Fibroblast of the conjunctiva (primary cell): ENCODE measurements around the gene NELFCD.
"Not testable (repeated sequence)": the region's sequence is repeated elsewhere in the genome, so short reads cannot be mapped to it uniquely, and the experiment has no call there.

Experiments
- DNase-seq: peaks from one replicate; pipeline ENCODE4 v3.0.0-alpha.2; 2010; ENCODE audit warnings: low read depth

NELFCD gene, protein sequence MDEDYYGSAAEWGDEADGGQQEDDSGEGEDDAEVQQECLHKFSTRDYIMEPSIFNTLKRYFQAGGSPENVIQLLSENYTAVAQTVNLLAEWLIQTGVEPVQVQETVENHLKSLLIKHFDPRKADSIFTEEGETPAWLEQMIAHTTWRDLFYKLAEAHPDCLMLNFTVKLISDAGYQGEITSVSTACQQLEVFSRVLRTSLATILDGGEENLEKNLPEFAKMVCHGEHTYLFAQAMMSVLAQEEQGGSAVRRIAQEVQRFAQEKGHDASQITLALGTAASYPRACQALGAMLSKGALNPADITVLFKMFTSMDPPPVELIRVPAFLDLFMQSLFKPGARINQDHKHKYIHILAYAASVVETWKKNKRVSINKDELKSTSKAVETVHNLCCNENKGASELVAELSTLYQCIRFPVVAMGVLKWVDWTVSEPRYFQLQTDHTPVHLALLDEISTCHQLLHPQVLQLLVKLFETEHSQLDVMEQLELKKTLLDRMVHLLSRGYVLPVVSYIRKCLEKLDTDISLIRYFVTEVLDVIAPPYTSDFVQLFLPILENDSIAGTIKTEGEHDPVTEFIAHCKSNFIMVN

DNA sequence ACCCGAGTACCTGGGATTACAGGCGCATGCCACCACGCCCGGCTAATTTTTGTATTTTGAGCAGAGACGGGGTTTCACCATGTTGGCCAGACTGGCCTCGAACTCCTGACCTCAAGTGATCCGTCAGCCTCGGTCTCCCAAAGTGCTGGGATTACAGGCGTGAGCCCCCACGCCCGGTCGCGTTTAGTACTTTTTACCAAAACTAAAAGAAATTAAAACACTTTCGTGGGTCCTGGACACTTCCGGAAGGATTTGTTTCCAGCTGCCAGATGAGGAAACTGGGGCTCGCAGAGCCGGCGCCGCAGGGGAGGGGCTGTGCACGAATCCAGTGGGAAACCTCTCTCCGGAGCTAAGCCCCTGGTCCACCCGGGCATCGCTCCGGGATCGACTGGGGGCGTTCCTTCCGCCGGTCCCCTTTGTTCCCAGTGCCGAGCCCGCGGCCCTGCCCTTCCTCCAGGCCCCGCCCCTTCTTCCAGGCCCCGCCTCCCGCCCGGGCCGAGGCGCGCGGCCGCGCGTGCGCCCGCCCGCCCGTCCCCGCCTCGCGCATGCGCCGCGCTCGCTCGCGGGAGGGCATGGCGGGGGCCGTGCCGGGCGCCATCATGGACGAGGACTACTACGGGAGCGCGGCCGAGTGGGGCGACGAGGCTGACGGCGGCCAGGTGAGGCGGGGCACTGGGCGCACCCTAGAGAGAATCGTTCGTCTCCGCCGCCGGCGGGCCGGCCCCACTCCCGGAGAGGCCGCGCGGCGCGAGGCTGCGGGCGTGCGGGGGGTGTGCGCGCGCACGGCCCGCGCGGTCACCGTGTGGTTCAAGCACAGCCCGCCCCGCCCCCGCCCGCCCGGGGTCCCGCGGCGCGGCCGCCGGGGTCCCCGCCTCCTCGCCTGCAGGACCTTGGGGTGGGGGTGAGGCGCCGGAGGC is at the start of gene NELFCD:
Gene NELFCD, plus strand, starts transcription at position 546 of the 917 bp plus-strand sequence. Its CDS starts 54 bp downstream, at position 600.
- DNase-seq = peak; percentile 70

DNA sequence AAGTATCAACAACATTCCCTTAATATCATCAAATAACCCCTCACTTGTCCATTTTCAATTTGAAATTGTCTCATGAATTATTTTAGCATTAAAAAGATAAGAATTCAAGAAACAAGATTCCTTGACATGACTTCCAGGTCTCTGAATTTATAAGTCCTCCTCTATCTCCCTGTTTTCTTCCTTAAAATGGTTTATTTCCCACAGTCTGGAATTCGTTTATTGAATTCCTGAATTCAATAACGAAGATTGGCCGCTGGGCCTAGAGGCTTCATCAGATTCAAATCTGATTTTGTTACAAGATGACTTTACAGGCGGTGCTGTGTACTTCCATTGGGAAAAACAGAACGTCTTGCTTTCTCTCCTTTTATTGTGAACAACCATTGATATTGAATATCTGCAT is 48.9 kb upstream of the NELFCD start:
- DNase-seq = no peak

GRCh38 chr20:58938078-58938477 is 43.0 kb upstream of the NELFCD start:
- no peak for DNase-seq

- DNase-seq = no peak
Measured at GRCh38 chr20:58938541-58938940, 42.5 kb upstream of the NELFCD start.

DNA sequence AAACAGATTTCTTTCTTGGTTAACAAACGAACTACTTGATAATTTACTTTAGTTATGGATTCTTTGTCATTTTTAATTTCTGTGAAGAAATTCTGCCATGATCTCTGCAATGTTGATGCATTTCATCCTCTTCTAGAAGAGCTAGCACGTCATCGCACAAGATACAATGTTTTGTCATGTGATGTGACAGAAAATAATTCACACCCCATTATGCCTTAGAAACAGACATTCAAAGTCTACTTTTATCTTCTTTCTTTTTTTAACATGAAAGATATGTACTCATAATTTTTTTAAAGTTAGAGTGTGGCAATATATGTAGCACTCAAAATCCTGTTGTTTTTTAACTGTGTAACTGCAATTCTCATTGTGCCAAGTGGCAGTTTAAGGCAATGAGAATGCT is 39.6 kb upstream of the NELFCD start:
- no peak for DNase-seq

GRCh38 chr20:58942549-58942948 is 38.5 kb upstream of the NELFCD start:
- DNase-seq = no peak

DNA sequence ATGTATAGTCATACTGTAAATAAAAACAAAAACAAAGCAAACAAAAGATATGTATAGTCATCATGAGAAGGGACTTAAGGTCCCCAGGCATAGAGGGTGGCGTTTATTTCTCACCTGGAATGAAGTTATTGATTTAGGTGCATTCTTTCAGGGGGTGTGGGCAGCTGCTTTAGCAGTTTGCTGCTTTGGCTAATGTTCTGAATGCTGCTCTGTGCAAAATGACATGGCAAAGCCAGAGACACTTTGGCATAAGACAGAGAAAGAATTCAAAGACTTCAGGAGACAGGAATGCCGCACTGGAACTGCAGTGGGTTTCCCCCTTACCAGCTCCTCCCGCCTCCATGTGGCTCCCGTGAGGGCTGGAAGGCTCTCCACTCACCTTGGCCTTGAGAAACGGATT is 36.4 kb upstream of the NELFCD start:
- DNase-seq = no peak

DNA sequence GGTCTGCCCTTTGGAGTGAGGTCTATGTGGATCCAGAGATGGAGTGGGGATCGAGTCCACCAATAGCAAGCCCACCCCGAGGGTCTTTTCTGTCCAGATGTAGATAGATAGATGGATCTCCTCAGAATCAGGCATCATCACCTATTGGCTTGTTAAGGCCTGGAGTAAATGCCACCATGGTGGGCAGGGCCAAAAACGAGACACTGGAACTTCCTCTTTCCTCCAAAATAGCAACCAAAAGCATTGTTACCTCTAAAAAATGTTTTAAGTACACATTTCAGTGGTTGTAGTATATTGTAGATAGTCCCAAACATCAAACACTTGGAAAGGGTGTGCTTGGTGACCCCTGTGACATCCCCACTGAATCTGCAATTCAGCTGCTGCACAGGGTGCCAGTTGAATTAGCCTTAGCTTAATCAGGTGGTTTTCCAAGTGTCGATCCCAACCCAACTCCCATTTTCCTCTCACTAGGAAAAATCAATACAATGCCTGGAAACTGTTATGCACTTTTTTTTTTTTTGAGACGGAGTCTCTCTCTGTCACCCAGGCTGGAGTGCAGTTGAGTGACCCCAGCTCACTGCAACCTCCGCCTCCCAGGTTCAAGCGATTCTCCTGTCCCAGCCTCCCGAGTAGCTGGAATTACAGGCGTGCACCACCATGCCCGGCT is 35.0 kb upstream of the NELFCD start:
- no peak for DNase-seq

- DNase-seq = not testable (repeated sequence)
Measured at GRCh38 chr20:58947797-58948388, 33.2 kb upstream of the NELFCD start.

DNA sequence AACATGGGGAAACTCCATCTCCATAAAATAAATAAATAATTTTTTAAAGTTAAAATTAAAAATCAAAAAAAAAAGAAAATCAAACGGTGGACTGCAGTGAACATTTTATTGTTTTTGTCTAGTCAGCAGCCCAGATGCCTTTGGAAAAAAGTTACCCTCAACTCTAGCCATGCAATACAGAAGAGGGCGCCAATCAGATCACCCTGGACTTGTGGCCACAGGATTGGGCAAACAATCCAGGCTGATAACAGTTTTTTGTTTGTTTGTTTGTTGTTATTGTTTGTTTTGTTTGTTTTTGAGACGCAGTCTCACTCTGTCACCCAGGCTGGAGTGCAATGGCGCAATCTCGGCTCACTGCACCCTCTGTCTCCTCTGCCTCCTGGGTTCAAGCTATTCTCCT is 30.5 kb upstream of the NELFCD start:
- no peak for DNase-seq

- DNase-seq = no peak
Measured at GRCh38 chr20:58953050-58953449, 28.0 kb upstream of the NELFCD start.

DNA sequence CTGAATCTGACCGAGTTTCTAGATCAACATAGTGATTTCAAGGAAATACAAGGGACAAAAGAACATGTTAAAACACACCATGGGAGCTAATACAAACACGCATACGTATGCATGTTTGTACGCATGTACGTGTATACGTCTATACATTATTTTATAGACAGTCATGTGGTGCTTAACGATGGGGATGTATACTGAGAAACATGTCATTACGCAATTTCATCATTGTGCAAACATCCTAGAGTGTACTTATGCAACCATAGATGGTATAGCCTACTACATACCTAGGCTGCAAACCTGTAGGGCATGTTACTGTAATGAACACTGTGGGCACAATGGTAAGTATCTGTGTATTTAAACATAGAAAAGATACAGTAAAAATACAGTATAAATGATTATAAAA is 25.0 kb upstream of the NELFCD start:
- DNase-seq = no peak

GRCh38 chr20:58959652-58960051 is 21.4 kb upstream of the NELFCD start:
- no peak for DNase-seq

DNA sequence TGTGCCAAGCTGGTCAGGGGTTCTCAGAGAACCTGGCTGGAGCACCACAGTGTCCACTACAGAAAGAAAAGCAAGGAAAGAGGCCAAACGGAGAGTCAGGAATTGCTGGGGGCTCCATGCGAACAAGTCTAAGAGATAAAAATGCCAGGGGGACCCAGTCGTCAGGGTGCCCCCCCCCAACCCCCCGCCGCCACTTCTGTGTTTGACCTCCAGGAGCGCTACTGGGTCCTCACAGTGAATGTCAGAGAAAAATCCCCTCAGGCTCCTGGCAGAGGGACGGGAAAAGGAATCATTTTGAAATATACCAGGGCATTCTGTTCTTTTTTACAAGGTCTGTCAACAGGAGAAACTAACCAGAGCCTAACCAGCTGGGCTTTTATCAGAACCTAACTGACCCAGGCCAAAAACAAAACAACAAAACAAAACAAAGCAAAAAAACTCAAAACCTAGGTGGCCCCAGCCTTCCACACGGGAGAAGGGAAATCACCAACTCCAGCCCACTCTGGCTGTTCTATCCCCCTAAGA is 17.9 kb upstream of the NELFCD start:
- DNase-seq = no peak

DNA sequence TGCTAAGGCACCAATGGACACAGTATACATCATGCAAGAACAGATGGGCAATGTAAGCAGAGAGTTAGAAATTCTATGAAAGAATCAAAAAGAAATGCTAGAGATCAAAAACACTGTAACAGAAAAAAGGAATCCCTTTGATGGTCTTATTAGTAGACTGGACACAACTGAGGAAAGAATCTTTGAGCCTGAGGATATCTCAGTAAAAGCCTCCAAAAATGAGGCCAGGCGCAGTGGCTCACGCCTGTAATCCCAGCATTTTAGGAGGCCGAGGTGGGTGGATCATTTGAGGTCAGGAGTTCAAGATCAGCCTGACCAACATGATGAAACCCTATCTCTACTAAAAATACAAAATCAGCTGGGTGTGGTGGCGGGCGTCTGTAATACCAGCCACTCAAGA is 17.1 kb upstream of the NELFCD start:
- DNase-seq = not testable (repeated sequence)

GRCh38 chr20:58965270-58966064 is 15.6 kb upstream of the NELFCD start:
- DNase-seq = no peak

DNA sequence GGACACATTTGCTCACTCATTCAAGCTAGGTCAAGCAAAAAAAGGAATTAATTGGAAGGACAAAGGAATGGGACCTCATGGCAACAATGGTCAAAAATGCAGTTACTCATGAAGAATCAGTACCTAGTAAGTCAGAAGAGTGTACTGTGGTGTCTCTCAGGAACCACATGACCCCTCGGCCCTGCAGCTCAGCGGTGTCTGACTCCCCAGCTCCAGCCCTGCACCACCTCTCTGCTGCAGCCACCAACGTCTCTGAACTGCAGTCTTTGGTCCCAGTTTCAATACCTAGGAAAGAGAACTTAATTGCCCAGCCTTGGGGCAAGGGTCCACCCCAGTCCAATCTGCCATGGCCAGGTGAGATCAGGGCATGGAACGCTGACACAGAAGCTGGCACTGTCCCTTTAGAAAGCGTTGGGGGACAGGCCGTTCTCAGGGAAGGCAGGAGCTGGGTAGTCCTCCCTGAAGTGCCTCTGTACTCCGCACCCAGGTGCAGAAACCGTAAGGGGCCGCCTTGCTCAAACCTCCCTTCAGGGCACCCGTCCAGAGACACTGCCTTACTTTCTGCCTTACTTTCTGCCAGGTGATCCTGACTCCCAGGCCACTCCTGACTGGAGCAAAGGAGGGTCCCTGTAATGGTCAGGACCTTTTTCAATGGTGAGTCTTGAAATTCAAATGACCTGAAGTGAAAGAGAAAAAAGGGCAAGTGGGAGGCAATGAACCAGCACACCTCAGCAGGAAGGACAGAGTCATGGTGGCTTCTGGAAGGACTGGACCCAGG is 13.2 kb upstream of the NELFCD start:
- no peak for DNase-seq

DNA sequence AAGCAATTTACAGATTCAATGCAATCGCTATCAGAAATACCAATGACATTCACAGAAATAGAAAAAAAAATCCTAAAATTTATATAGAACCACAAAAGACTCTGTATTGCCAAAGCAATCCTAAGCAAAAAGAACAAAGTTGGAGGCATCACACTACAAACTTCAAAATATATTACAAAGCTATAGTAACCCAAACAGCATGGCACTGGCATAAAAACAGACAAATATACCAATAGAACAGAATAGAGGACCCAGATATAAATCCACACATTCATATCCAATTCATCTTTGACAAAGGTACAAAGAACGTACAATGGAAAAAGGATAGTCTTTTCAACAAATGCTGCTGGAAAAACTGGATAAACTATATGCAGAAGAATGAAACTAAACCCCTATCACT is 11.6 kb upstream of the NELFCD start:
- DNase-seq = no peak

GRCh38 chr20:58970146-58970545 is 10.9 kb upstream of the NELFCD start:
- no peak for DNase-seq

DNA sequence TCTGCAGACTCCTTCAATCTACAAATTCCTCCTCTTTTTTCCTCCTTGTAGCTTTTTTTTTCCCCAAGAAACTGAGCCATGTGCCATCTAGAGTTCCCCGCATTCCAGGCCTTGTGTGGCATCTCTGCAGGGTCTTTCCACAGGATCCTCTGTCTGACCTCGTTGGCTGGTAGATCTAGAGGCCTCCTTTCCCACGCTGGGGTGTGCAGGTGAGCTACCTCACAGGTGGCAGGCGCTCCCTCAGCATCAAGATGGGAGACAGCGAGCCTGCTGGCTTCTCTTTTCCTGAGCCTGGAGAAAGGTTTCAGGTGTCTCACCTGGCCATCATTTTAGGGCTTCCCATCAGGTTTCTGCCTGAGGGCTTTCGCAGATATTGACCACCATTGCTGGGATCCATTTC is 9.6 kb upstream of the NELFCD start:
- no peak for DNase-seq
